ENCODE results near the gene TJP1. TPM values are rescaled to one million over a fixed set of nuclear protein-coding genes. Genes with fewer than 3 reads are reported as not detected.
"Not testable (repeated sequence)": the region's sequence is repeated elsewhere in the genome, so short reads cannot be mapped to it uniquely, and the experiment has no call there.

The TJP1 gene
- total RNA-seq, 2 experiments from 2014 or later: not detected

GRCh38 chr15:29672923-29673809 lies 149.1 kb downstream of the TJP1 start:
- Mint-ChIP-seq H3K9me3 (no peaks in the 10 kb centered on the region), H3K27me3 (peaks cover 30% of the 10 kb centered on the region), H3K4me3 (no peak overlapping the region), H3K36me3 (ENCODE audit: low read depth) (no peaks in the 10 kb centered on the region), H3K4me1 (peaks cover 2% of the 10 kb centered on the region), H3K27ac (no peak overlapping the region)
- ChIA-PET POLR2A (no interaction called here), CTCF (no interaction called here)
- DNase-seq: no peak

- ChIA-PET CTCF (no interaction called here), POLR2A (no interaction called here)
- no peak overlapping the region for H3K27ac Mint-ChIP-seq
- no peak for DNase-seq
- H3K27me3 Mint-ChIP-seq: peaks cover 28% of the 10 kb centered on the region
- no peaks in the 10 kb centered on the region for H3K9me3 Mint-ChIP-seq
- H3K4me3 Mint-ChIP-seq: no peak overlapping the region
- peaks cover 2% of the 10 kb centered on the region for H3K4me1 Mint-ChIP-seq
- H3K36me3 Mint-ChIP-seq (ENCODE audit: low read depth): no peaks in the 10 kb centered on the region
These were observed 149.8 kb downstream of the TJP1 start for GRCh38 chr15:29672446-29672845.

- H3K27me3 Mint-ChIP-seq: peaks cover 24% of the 10 kb centered on the region
- H3K9me3 Mint-ChIP-seq; H3K27ac Mint-ChIP-seq; H3K4me3 Mint-ChIP-seq; H3K36me3 Mint-ChIP-seq (ENCODE audit: low read depth); H3K4me1 Mint-ChIP-seq; DNase-seq; POLR2A ChIA-PET; CTCF ChIA-PET: not testable (repeated sequence)
These were observed 150.2 kb downstream of the TJP1 start for GRCh38 chr15:29672046-29672445.

GRCh38 chr15:29670998-29671981 lies 151.0 kb downstream of the TJP1 start:
- DNase-seq: no peak
- no peak overlapping the region for H3K4me3 Mint-ChIP-seq
- H3K27me3 Mint-ChIP-seq: peaks cover 19% of the 10 kb centered on the region
- H3K36me3 Mint-ChIP-seq (ENCODE audit: low read depth): no peaks in the 10 kb centered on the region
- no peaks in the 10 kb centered on the region for H3K9me3 Mint-ChIP-seq
- no peaks in the 10 kb centered on the region for H3K4me1 Mint-ChIP-seq
- POLR2A ChIA-PET: no interaction called here
- CTCF ChIA-PET: no interaction called here
- H3K27ac Mint-ChIP-seq: no peak overlapping the region

- POLR2A ChIA-PET: no interaction called here
- Mint-ChIP-seq H3K27ac (no peak overlapping the region), H3K4me3 (no peak overlapping the region), H3K27me3 (peaks cover 15% of the 10 kb centered on the region), H3K9me3 (no peaks in the 10 kb centered on the region), H3K4me1 (no peaks in the 10 kb centered on the region), H3K36me3 (ENCODE audit: low read depth) (no peaks in the 10 kb centered on the region)
- CTCF ChIA-PET: no interaction called here
- no peak for DNase-seq
These were observed 152.0 kb downstream of the TJP1 start for GRCh38 chr15:29670266-29670665.

- CTCF ChIA-PET: no interaction called here
- Mint-ChIP-seq H3K9me3 (no peaks in the 10 kb centered on the region), H3K4me1 (no peaks in the 10 kb centered on the region), H3K4me3 (no peak overlapping the region), H3K27me3 (peaks cover 15% of the 10 kb centered on the region), H3K27ac (no peak overlapping the region), H3K36me3 (ENCODE audit: low read depth) (no peaks in the 10 kb centered on the region)
- no peak for DNase-seq
- POLR2A ChIA-PET: no interaction called here
These were observed 152.4 kb downstream of the TJP1 start for GRCh38 chr15:29669823-29670222.

GRCh38 chr15:29668120-29668602 lies 154.1 kb downstream of the TJP1 start:
- Mint-ChIP-seq H3K9me3 (no peaks in the 10 kb centered on the region), H3K4me1 (no peaks in the 10 kb centered on the region), H3K27me3 (peaks cover 3% of the 10 kb centered on the region), H3K4me3 (no peak overlapping the region), H3K36me3 (ENCODE audit: low read depth) (no peaks in the 10 kb centered on the region), H3K27ac (no peak overlapping the region)
- DNase-seq: peak; percentile 51
- ChIA-PET CTCF (interaction anchor here (0.6 kb wide), 2 partner anchors 35 to 89 kb away, joined by 3 to 4 read pairs; no protein-coding TSS in a partner anchor), POLR2A (no interaction called here)

- Mint-ChIP-seq H3K4me1 (no peaks in the 10 kb centered on the region), H3K4me3 (no peak overlapping the region), H3K27me3 (no peaks in the 10 kb centered on the region), H3K27ac (peak overlapping the region; percentile 60), H3K36me3 (ENCODE audit: low read depth) (no peaks in the 10 kb centered on the region), H3K9me3 (no peaks in the 10 kb centered on the region)
- CTCF ChIA-PET: no interaction called here
- POLR2A ChIA-PET: no interaction called here
- DNase-seq: no peak
These were observed 156.0 kb downstream of the TJP1 start for GRCh38 chr15:29666241-29666640.

GRCh38 chr15:29665444-29666003 lies 156.7 kb downstream of the TJP1 start:
- ChIA-PET POLR2A (no interaction called here), CTCF (no interaction called here)
- Mint-ChIP-seq H3K4me3 (no peak overlapping the region), H3K4me1 (no peaks in the 10 kb centered on the region), H3K27ac (no peak overlapping the region), H3K27me3 (no peaks in the 10 kb centered on the region), H3K36me3 (ENCODE audit: low read depth) (no peaks in the 10 kb centered on the region), H3K9me3 (no peaks in the 10 kb centered on the region)
- DNase-seq: no peak

- POLR2A ChIA-PET: no interaction called here
- Mint-ChIP-seq H3K4me1 (no peaks in the 10 kb centered on the region), H3K36me3 (ENCODE audit: low read depth) (no peaks in the 10 kb centered on the region), H3K27ac (no peak overlapping the region), H3K4me3 (no peak overlapping the region), H3K9me3 (no peaks in the 10 kb centered on the region), H3K27me3 (no peaks in the 10 kb centered on the region)
- CTCF ChIA-PET: interaction anchor here (0.6 kb wide), 1 partner anchor 1928 kb away, joined by 4 read pairs; no protein-coding TSS in a partner anchor
- no peak for DNase-seq
These were observed 157.9 kb downstream of the TJP1 start for GRCh38 chr15:29664406-29664805.

- H3K9me3 Mint-ChIP-seq; H3K27ac Mint-ChIP-seq; H3K27me3 Mint-ChIP-seq; H3K36me3 Mint-ChIP-seq (ENCODE audit: low read depth); H3K4me3 Mint-ChIP-seq; DNase-seq; POLR2A ChIA-PET; H3K4me1 Mint-ChIP-seq; CTCF ChIA-PET: not testable (repeated sequence)
These were observed 164.8 kb downstream of the TJP1 start for GRCh38 chr15:29657476-29657817.

- Mint-ChIP-seq H3K9me3 (peaks cover 2% of the 10 kb centered on the region), H3K4me3 (no peak overlapping the region), H3K4me1 (no peaks in the 10 kb centered on the region), H3K36me3 (ENCODE audit: low read depth) (no peaks in the 10 kb centered on the region), H3K27me3 (no peaks in the 10 kb centered on the region), H3K27ac (no peak overlapping the region)
- DNase-seq: no peak
- POLR2A ChIA-PET: no interaction called here
- CTCF ChIA-PET: no interaction called here
These were observed 165.4 kb downstream of the TJP1 start for GRCh38 chr15:29656636-29657475.
